ENCODE results near the gene MRPL18.
"Not testable (repeated sequence)": the region's sequence is repeated elsewhere in the genome, so short reads cannot be mapped to it uniquely, and the experiment has no call there.

Gene MRPL18

DNA sequence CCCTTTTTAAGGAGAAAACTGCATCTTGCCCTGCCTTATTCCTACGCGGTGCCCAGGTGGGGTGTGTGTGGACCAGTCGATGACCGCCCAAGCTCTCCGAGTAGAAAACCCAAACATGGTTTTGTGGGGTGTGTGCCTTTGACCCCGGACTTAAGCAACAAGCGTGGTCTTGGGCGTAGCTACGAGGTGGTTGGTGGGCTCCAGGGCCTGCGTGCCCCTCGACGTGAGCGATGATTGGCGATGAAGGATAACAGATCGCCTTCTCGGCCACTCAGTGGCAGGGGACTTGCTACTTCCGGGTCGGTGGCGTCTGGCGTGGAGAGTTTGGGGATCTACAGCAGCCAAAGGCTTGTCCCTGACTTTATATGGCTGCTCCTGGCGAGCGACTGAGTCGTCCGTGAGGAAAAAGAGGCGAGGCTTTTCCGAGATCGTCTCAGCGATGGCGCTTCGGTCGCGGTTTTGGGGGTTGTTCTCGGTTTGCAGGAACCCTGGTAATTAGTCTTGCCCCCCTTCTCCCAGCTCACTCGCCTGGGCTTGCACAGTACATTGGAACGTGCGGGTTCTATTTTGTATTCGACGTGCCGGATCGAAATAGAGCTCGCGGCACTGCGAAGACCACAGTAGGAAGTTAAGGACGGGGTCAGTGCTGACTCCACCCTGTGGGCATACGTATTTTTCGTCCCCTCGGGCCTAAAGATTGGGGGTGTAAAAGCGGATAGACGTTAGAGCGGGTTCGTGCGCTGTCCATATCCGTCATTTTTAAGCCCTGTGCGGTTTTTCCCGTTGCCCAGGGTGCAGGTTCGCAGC, at the start of gene MRPL18:
TSS of gene MRPL18 (plus strand) at position 319 of the 807 bp plus-strand sequence. CDS start at position 440, 121 bp downstream.
- peak; percentile 98 for DNase-seq

DNA sequence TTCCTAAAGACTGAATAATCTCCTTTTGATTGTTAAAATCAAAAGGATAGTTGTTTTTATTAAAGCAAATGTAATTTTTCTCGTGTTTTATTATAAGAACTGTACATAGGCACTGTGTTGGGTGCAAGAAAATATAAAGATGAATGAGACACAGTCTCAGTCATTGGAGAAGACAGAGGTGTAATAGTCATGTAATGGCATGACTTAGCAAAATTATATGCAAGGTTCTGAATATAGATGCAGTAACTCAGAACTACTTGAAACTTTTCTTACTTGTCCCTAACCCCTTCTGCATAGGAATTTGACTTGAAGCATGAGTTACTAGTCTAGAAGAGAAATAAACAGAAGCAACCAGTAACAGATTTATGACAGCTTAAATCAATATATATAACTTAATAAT, 48.1 kb upstream of the MRPL18 start:
- DNase-seq: no peak

DNA sequence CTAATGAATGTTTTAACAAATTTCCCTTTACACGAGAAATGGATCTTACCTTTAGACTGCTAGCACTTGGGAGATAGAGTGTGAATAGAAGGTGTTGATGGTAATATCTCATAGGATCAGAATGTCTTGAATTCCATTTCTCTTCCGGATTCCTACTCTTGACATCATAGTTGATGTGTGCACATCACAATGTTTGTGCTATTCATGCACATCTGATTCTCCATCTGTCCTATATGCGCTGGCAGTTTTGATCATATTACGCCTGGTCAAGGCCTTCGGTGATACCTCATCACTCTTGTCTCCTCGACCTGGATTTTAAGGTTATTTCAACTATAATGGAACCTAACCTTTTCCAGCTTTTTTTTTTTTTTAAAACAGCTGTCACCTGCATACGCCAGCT, 45.2 kb upstream of the MRPL18 start:
- DNase-seq: no peak

DNA sequence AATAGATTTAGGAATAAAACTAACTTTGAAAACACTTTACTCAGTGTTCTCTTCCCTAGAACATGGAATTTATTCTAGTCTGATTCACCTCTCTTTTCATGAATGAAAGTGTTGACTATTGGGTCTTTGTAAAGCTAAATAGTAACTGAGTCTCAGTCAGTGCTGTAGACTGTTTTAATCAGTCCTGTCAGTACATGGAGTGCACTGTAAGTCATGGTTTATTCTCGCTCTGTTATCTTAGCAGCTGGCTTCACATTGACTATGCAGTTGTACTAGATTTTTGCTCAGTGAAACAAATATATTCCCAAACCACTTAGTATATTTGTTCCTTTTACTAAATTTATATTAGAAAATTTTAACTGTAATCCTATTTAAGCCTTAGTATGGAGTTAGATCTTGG, 43.5 kb upstream of the MRPL18 start:
- DNase-seq: no peak

DNA sequence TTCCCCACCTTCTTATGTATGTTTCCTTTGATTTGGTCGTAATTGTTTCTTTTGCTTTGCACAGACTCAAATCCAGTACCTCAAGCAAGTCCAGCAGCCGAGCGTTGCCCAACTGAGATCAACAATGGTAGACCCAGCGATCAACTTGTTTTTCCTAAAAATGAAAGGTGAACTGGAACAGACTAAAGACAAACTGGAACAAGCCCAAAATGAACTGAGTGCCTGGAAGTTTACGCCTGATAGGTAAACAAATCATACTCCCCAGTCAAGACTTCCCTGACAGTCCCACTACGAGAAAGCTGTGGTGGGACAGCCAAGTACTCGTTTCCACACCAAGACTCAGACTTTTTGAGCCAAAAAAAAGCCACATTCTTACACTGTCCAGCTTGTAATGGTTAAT, 42.1 kb upstream of the MRPL18 start:
- not testable (repeated sequence) for DNase-seq

DNA sequence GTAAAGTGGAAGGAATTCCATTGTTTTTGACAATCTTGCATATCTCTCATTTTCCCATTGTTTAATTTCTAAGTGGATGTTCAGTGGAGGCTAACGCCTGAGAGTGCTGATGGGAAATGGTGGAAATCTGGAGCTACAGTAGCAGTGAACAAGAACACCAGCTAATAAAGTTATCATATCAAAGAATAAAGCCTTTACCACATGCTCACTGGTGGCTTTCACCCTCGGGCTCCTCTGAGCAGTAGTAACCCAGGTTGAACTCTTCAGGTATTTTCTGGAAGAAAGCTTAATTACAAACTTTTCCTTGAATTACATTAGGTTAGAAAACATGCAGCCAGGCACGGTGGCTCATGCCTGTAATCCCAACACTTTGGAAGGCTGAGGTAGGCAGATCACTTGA, 38.8 kb upstream of the MRPL18 start:
- DNase-seq: no peak

DNA sequence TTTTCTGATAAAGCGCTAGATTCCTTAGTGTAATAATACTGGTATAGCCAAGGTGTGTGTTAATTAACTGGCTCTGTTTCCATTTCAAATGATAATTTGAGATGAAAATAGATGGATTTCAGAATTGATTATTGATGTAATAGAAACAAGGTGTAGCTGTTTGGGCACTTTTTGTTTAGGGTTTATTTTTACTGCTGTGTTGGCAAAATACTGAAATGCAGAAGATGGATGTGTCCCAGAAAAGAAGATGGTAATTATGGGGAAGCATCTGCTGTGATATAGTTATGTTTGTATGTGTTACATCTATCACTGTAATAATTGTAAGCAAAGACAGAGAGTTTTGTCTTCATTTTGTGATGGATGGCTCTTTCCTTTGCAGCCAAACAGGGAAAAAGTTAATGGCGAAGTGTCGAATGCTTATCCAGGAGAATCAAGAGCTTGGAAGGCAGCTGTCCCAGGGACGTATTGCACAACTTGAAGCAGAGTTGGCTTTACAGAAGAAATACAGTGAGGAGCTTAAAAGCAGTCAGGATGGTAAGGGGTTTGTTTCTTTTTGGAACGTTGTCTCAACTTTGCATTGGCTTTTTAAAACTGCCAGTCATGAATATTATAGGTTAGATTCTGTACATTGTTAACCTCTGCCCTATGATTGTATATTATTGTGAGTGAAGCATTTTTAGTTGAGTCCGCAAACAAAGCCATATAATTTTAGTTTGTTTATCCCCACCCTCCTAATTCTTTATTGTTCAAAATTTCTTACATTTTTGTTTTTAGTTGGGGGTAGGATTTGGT, 37.0 kb upstream of the MRPL18 start:
- no peak for DNase-seq

DNA sequence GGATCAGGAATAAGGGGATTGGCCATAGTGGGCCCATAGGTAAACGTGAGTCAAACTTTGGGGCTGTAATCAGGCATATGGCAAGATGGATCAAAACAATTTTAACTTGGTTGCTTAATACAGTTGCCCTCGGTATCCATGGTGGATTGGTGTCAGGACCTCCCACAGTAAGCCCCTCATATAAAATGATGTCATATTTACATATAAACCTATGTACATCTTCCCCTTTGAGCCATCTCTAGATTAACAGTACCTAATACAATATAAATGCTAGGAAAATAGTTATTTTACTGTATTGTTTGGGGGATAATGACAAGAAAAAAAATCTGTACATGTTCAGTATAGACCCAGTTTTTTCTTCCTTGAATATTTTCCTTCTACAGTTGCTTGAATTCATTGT, 35.9 kb upstream of the MRPL18 start:
- no peak for DNase-seq

DNA sequence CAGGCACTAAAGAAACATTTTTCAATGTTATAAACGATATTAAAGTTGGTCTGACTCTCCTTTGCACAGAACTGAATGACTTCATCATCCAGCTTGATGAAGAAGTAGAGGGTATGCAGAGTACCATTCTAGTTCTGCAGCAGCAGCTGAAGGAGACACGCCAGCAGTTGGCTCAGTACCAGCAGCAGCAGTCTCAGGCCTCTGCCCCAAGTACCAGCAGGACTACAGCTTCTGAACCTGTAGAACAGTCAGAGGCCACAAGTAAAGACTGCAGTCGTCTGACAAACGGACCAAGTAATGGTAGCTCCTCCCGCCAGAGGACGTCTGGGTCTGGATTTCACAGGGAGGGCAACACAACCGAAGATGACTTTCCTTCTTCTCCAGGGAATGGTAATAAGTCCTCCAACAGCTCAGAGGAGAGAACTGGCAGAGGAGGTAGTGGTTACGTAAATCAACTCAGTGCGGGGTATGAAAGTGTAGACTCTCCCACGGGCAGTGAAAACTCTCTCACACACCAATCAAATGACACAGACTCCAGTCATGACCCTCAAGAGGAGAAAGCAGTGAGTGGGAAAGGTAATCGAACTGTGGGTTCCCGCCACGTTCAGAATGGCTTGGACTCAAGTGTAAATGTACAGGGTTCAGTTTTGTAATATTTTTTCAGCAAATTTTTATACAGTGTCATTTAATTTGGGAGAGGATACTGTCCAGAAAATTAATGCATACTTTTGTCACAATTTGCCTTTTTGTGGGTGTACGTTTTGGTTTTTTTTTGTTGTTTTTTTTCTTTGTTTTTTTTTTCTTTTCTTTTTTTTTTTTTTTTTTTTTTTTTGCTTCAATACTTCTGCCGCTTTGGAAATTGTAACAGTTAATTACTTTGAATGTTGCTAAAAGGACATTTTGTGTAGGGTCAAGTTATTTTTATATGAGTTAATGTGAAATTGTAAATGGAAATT, 35.0 kb upstream of the MRPL18 start:
- DNase-seq: no peak

DNA sequence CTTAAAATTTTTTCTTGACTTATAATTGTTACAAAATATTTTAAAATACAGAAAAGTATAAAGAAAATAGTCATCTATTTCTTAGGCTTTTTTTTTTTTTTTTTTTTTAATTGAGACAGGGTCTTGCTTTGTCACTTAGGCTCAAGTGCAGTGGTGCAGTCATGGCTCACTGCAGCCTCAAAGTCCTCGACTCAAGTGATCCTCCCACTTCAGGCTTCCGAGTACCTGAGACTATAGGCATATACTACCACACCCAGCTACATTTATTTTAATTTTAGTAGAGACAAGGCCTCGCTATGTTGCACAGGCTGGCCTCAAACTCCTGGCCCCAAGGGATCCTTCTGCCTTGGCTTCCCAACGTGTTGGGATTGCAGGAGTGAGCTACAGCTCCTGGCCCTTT, 33.8 kb upstream of the MRPL18 start:
- DNase-seq: no peak

DNA sequence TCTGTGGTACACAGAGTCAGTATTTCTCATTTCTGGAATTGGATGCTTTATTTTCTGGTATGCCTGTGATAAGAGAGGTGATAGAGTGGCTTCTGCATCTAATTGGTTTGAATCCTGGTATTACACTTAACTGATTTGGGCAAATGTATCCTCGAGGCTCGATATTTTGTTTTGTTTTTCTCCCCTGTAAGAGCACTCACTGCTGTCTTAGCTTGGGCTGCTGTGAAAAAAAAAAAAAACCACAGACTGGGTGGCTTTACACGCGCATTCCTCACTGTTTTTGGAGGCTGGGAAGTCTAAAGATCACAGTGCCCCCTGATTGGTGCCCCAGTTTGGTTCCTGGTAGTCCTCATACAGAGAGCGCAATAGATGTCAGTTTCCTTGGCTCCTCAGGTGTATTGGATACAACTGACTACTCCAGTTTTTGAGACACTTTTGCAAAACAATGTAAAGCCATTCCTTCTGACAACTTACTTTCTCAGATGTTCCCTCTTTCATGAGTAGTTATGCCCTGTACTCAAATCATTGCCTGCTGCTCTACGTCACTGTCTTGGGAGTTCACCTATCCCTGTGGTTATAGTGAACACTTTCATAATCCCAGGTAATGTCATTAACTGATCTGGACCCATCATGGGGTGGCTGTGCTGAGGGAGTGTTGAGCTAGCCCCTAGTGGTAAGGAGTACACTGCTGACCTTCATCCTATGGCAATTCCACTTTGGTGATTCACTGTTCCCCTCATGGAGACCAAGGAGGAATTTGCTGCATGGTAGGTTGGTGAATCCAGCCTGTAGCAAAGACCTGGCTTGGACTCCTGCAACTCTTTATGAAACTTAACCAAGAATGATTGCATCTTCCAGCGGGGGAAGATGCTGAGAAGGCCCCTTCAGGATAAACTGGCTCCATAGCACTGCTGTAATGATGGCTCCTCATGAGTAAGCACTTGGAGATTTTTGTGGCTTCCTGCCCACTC, 32.0 kb upstream of the MRPL18 start:
- DNase-seq: no peak

DNA sequence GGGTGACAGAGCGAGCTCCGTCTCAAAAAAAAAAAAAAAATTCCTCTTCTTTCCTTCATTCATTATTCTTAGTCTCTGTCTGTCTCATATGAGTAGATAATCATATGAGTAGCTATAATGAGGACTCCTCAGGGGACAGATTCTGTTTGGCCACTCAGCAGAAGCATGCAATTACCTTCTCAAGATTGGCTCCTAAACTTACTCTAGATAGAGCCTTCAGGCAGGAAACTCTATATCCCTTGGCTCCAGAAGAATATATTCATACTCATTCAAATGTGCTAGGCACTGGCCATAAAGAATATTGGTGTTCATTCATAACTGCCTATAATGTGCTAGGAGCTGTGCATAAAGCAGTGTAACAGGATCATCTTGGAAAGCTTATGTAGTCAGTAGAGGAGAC, 30.6 kb upstream of the MRPL18 start:
- DNase-seq: no peak

DNA sequence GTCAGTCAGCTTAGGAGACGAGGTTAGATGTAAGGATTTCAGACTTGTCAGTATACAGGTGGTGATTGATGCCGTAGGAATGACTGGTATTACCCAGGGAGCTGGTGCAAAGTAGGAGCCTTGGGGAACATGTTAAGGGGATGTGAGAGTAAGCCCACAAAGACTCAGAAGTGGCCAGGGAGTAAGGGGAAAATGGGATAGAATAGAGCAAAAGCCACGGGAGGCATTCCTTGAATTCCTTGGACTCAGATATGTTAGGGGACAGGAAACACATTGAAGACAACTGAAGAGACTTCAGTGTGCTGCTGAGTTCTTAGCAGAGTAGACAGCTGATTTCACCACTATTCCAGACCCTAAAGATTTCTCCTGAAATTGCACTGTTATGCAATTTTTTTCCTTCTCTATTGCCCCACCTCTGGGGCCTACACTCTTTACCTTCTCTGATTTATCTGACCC, 29.6 kb upstream of the MRPL18 start:
- DNase-seq: no peak

DNA sequence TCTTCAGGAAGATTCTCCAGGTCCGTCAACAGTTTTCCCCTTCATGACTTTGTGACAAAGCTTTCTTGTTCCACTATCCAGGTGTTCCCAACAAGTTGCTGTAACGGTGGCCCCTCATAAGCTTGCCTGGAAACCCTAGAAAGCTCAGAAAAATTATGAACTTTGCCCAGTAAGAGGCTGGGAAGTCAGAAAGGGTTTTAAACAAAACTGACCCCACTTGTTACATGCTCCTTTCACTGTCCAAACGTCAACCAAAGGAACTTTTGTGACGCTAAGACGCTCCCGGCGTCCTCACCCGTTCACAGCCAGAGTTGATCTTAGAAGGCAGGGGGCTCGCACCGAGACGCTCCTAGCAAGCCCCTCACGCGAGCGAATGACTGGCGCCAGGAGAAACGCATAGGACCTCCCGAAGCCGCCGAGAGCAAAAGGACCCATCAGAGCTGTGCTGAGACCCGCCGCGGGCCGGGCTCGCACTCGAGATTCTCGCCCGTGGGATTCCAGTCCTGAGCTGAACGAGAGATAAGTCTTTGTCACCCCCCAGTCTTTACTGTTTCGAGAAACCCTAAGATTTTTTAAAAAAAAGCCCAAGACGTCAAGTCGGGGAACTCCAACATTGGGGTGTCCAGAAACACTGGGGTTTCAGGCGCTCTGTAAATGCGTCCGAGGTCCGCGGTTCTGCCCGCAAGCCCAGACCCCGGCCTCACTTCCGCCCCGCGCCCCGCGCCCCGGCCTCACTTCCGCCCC, 29.0 kb upstream of the MRPL18 start:
- DNase-seq: no peak

DNA sequence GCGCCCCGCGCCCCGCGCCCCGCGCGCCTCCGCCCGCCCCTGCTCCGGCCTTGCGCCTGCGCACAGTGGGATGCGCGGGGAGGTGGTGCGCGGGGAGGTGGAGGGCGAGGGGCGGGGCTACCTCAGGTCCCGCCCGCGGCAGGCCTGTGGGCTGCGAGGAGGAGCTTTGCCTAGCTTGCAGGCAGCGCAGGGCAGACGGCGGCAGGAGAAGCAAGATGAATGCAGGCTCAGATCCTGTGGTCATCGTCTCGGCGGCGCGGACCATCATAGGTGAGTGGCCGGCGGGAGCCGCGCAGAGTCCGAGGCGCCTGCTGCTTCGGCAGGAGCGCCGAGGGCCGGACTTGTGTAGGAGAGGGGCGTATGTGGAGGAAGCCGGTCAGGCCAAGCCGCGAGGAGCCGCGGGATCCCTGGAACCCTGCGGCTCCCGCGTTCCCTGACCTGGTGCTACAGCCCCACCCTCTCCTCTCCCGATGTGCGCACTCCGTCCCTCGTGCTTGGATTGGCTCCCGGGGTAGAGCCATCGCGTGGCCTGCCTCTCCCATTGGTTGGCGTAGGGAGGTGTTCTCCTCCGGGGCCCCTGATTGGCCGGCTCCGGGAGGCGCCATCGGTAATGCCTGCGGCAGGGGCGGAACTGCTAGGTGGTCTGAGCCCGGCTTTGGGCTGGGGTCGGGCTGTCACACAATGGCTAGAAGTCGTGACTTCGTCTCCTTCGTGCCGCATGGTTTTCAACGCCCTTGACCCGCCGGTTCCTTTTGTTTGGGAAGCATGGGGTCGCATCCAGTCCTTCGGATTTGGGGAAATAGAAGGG, 28.2 kb upstream of the MRPL18 start, which contains the start of gene ACAT2:
TSS of gene ACAT2 (plus strand) at position 173 of the 808 bp plus-strand sequence. CDS start at position 216, 43 bp downstream.
- DNase-seq: peak; percentile 97

DNA sequence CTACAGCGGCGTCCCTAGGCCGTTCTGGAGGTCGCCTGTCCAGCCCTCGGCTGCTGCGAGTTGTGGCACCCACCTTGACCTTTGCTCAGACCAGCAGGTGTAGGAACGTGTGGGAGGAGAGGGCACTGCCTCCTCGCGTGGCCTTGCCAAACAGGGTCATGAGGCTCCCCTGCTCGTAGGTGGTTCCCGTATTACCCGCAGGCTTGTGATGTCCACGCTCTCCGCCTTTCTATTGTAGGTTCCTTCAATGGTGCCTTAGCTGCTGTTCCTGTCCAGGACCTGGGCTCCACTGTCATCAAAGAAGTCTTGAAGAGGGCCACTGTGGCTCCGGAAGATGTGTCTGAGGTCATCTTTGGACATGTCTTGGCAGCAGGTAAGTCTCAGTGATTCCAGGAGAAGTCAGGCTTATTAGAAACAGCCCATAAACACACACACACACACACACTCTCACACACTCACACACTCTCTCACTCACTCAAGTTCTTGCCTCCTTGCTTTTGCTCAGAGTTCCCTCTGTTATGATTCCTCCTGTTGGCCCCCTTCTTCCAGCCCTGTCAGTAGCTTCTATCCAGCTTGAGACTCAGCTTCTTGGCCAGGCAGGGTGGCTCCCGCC, 27.5 kb upstream of the MRPL18 start:
- DNase-seq: no peak

DNA sequence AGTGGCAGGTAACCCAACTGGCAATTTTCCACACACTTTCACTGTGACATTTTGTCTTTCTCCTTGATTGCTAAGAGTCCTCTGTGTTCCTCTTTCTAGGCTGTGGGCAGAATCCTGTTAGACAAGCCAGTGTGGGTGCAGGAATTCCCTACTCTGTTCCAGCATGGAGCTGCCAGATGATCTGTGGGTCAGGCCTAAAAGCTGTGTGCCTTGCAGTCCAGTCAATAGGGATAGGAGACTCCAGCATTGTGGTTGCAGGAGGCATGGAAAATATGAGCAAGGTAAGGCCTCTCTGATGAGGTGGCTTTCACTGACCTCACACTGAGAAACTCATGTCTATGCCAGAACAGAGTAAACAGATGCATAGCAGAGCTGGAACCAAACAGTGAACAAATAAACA, 23.4 kb upstream of the MRPL18 start:
- DNase-seq: no peak

DNA sequence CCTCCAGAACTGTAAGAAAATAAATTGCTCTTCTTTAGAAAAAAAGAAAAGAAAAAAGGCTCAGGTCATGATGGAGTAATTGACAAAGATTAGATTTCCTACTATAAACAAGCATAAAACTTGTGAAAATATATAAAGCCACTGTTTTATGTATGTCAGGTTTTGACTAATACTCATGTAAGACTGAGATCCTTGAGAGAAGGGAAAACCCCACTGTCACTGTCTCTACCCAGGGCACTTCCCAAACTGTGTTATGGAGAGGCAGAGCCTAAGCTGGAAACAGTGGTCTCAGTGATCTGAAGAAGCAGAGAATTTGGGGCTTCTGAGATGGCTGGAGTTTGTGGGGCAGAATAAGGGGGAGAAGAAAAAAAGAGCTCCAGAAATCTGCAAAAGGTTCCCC, 20.8 kb upstream of the MRPL18 start:
- DNase-seq: no peak

DNA sequence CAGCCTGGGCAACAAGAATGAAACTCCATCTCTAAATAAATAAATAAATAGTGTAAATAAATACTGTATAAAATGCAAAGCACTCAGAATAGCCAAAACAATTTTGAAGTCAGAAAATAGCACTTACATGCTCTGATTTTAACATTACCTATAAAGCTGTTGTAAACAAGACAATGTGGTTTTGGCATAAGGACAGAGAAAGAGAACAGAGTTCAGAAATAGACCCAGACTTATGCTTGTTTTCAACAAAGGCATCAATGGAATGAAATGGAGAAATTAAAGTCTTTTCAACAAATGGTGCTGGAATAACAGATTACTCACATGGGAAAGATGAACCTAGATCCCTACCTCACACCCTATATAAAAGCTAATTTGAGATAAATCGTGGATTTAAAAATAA, 18.1 kb upstream of the MRPL18 start:
- no peak for DNase-seq

Data from right hindlimb (tissue), 1 donor.